Breast epithelium (tissue), 4 donors: Measurements from ENCODE around the gene KEAP1. TPM values are rescaled to one million over a fixed set of nuclear protein-coding genes. Genes with fewer than 3 reads are reported as not detected.
A peak's percentile ranks its signal among the peaks of the same experiment; 100 is the strongest.
"Not testable (repeated sequence)": the region's sequence is repeated elsewhere in the genome, so short reads cannot be mapped to it uniquely, and the experiment has no call there.

Experiments
- DNase-seq, 2 donors: peaks; one replicate each; pipeline ENCODE4 v3.0.0-alpha.2; 2019; ENCODE audit warnings: low spot score in 2 of 2
- H3K27ac ChIP-seq, 2 donors: fragments of 200-600 bp; sonication (generic) in 1 of 2; one replicate each; pipeline ENCODE4 v1.5.1; 2016 to 2019; ENCODE audit warnings: mild to moderate bottlenecking in 1 of 2
- H3K27me3 ChIP-seq, 2 donors: fragments of 200-600 bp; sonication (generic) in 1 of 2; one replicate each; pipeline versions ENCODE4 v1.5.1 to v1.6.0; 2017 to 2019; ENCODE audit warnings: control low read depth in 1 of 2, mild to moderate bottlenecking in 1 of 2
- H3K36me3 ChIP-seq: fragments of 200-600 bp; one replicate; pipeline ENCODE4 v1.5.1; 2019
- H3K4me1 ChIP-seq, 2 donors: fragments of 200-600 bp; sonication (generic); one replicate each; pipeline ENCODE4 v1.5.1; 2016 to 2019; ENCODE audit warnings: control low read depth in 1 of 2
- H3K4me3 ChIP-seq, 3 donors: fragments of 200-600 bp; sonication (generic); 1 replicate in 2 of 3; 2 replicates in 1 of 3; pipeline ENCODE4 v1.5.1; 2016 to 2019; ENCODE audit warnings: mild to moderate bottlenecking in 3 of 3, moderate library complexity in 2 of 3
- H3K9me3 ChIP-seq, 2 donors: fragments of 200-600 bp; sonication (generic) in 1 of 2; one replicate each; pipeline ENCODE4 v1.5.1; 2016 to 2019; ENCODE audit warnings: control low read depth in 1 of 2
- CTCF ChIP-seq, 3 donors: fragments of 450-650 bp; IDR thresholded peaks; one replicate each; pipeline ENCODE4 v1.5.1; 2016 to 2017; ENCODE audit warnings: antibody characterized with exemption in 3 of 3, mild to moderate bottlenecking in 3 of 3, moderate library complexity in 3 of 3
- POLR2A ChIP-seq: fragments of 450-650 bp; IDR thresholded peaks from one replicate; pipeline ENCODE4 v1.6.1; 2016; ENCODE audit warnings: antibody characterized with exemption, mild to moderate bottlenecking, moderate library complexity
- POLR2AphosphoS5 ChIP-seq, 3 donors: sonication (generic); formaldehyde crosslinking; IDR thresholded peaks; one replicate each; pipeline ENCODE4 v1.6.1; 2017; ENCODE audit warnings: antibody characterized with exemption in 3 of 3
- intact Hi-C: fragments of 100-400 bp; cut with DNase I; formaldehyde crosslinking; loops from one replicate; pipeline ENCODE4 v1.15.1; 2023; ENCODE audit warnings: low total_unique reads
- total RNA-seq, 3 donors: library from RNA; depleted of rRNA; stranded (reverse); fragments of >200 nt; gene quantifications; one replicate each; pipeline ENCODE4 v1.1.0, GENCODE V29; 2016

KEAP1 gene
- total RNA-seq, 3 donors from 2014 or later: 52.8 to 53.6 (median 53.6) TPM

- TF ChIP-seq CTCF (IDR thresholded peaks at IDR 0.05): no peak
- TF ChIP-seq POLR2AphosphoS5 (IDR thresholded peaks at IDR 0.05): no peak
- TF ChIP-seq POLR2A: no peak
- H3K27me3 ChIP-seq: no peaks in the 10 kb centered on the region
- no peak overlapping the region for H3K27ac ChIP-seq
- DNase-seq: no peak
- intact Hi-C loops: no loop called here
- no peaks in the 10 kb centered on the region for H3K9me3 ChIP-seq
- H3K36me3 ChIP-seq: no peaks in the 10 kb centered on the region
- peaks cover 0 to 14% of the 10 kb centered on the region in 2 donors for H3K4me1 ChIP-seq
- peak overlapping the region; percentile 70 to 93 (median 89) for H3K4me3 ChIP-seq
Measured at GRCh38 chr19:10543059-10543419, 39.9 kb upstream of the KEAP1 start.

- H3K4me1 ChIP-seq, H3K9me3 ChIP-seq, H3K36me3 ChIP-seq, H3K27ac ChIP-seq, H3K27me3 ChIP-seq, DNase-seq, intact Hi-C loops, H3K4me3 ChIP-seq: not testable (repeated sequence)
Measured at GRCh38 chr19:10539016-10539415, 35.9 kb upstream of the KEAP1 start.

- Histone ChIP-seq H3K4me3 (no peak overlapping the region), H3K4me1 (peaks cover 0 to 4% of the 10 kb centered on the region in 2 donors), H3K27me3 (no peaks in the 10 kb centered on the region), H3K36me3 (no peaks in the 10 kb centered on the region), H3K27ac (no peak overlapping the region), H3K9me3 (no peaks in the 10 kb centered on the region)
- TF ChIP-seq POLR2AphosphoS5 (IDR thresholded peaks at IDR 0.05): no peak
- TF ChIP-seq CTCF (IDR thresholded peaks at IDR 0.05): no peak
- TF ChIP-seq POLR2A: no peak
- no peak for DNase-seq
- intact Hi-C loops: no loop called here
Measured at GRCh38 chr19:10538204-10538983, 35.2 kb upstream of the KEAP1 start.

GRCh38 chr19:10537668-10538067 is 34.5 kb upstream of the KEAP1 start:
- intact Hi-C loops: no loop called here
- H3K27ac ChIP-seq: no peak overlapping the region
- H3K36me3 ChIP-seq: no peaks in the 10 kb centered on the region
- no peaks in the 10 kb centered on the region for H3K27me3 ChIP-seq
- no peak overlapping the region for H3K4me3 ChIP-seq
- no peaks in the 10 kb centered on the region for H3K4me1 ChIP-seq
- TF ChIP-seq POLR2AphosphoS5 (IDR thresholded peaks at IDR 0.05) (no peak), POLR2A (no peak), CTCF (IDR thresholded peaks at IDR 0.05) (no peak)
- no peaks in the 10 kb centered on the region for H3K9me3 ChIP-seq
- DNase-seq: no peak

GRCh38 chr19:10535613-10536012 is 32.5 kb upstream of the KEAP1 start:
- Histone ChIP-seq H3K4me1 (no peaks in the 10 kb centered on the region), H3K36me3 (no peaks in the 10 kb centered on the region), H3K4me3 (no peak overlapping the region), H3K9me3 (no peaks in the 10 kb centered on the region), H3K27ac (no peak overlapping the region), H3K27me3 (no peaks in the 10 kb centered on the region)
- TF ChIP-seq CTCF (IDR thresholded peaks at IDR 0.05): no peak
- no peak for TF ChIP-seq POLR2AphosphoS5 (IDR thresholded peaks at IDR 0.05)
- TF ChIP-seq POLR2A: no peak
- DNase-seq: peak in 1 of 2 donors; percentile 65
- intact Hi-C loops: loop anchor here (1.0 kb wide), 1 partner anchor 31 kb away; the partner anchor contains the start of gene KRI1
